Mesothelial cell of epicardium (in vitro differentiated cells): ENCODE measurements around the gene PSORS1C1. TPM values are rescaled to one million over a fixed set of nuclear protein-coding genes. Genes with fewer than 3 reads are reported as not detected.

Source experiments
- DNase-seq, 2 experiments: peaks; one replicate each; pipeline ENCODE4 v3.0.0; 2021; ENCODE audit warnings: low spot score in 2 of 2; ENCODE audit not compliant: unreplicated experiment in 2 of 2
- H3K27ac Mint-ChIP-seq: 2 replicates; pipeline ENCODE4 v1.8.0; 2021; ENCODE audit warnings: mixed read lengths
- H3K27me3 Mint-ChIP-seq: 2 replicates; pipeline ENCODE4 v1.8.0; 2021; ENCODE audit warnings: low read depth, mixed read lengths
- H3K36me3 Mint-ChIP-seq: 2 replicates; pipeline ENCODE4 v1.8.0; 2021; ENCODE audit warnings: mixed read lengths
- H3K4me1 Mint-ChIP-seq: 2 replicates; pipeline ENCODE4 v1.8.0; 2021; ENCODE audit warnings: mixed read lengths
- H3K4me3 Mint-ChIP-seq: 2 replicates; pipeline ENCODE4 v1.8.0; 2021; ENCODE audit warnings: mild to moderate bottlenecking, moderate library complexity, mixed read lengths
- H3K9me3 Mint-ChIP-seq: 2 replicates; pipeline ENCODE4 v1.8.0; 2021; ENCODE audit warnings: mixed read lengths
- total RNA-seq: library from RNA; stranded (reverse); gene quantifications from 3 replicates; pipeline ENCODE4 v1.2.1, GENCODE V29; 2021
- TF ChIP-seq, protein P1 (sequence below): fragments of 200-600 bp; sonication (generic); IDR thresholded peaks from one replicate; pipeline ENCODE4 v1.5.0; 2021; ENCODE audit warnings: antibody characterized with exemption; ENCODE audit not compliant: unreplicated experiment

The PSORS1C1 gene
- total RNA-seq, 1 donor from 2014 or later, result 1.1 TPM

DNA sequence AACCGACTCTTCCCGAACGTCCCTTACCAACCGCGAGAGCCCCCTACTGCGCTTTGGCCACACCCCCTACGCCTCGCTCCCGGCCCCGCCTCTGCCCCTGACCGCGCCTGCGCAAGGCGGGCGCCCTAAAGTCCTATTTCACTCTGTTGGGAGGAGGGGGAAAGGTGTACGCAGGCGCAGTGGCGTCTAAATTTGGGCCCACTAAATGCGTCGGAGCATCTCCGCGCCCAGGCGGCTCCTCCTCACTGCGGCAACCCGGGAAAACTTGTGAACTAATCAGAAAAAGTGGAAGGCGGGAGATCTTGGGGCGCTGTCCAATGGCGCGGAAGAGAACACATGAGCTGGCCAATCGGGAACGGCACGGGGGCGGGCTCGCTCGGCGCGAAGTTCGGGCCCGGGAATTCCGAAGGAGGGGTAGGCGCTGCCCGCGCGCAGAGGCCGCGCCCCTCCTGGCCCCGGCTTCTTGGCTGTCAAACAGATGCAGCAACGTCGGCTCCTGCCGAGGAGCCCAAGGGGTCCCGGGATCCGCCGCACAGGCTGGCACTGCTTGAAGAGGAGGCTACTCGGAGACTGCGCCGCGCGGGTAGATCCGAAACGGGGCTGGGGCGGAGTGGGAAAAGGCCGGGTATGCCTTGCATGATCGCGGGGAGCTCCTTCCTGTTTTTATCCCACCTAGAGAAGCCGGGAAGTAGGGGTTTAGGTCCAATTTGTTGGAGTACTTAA lies 43.7 kb downstream of the PSORS1C1 start, which contains the start of gene TCF19:
TCF19 (plus strand) TSS at position 450 of the 723 bp plus-strand sequence. CDS start 881 bp downstream, outside the sequence.
- H3K27ac Mint-ChIP-seq, result peak within 1 kb of the TSS; percentile 85
- TF ChIP-seq, protein P1, sequence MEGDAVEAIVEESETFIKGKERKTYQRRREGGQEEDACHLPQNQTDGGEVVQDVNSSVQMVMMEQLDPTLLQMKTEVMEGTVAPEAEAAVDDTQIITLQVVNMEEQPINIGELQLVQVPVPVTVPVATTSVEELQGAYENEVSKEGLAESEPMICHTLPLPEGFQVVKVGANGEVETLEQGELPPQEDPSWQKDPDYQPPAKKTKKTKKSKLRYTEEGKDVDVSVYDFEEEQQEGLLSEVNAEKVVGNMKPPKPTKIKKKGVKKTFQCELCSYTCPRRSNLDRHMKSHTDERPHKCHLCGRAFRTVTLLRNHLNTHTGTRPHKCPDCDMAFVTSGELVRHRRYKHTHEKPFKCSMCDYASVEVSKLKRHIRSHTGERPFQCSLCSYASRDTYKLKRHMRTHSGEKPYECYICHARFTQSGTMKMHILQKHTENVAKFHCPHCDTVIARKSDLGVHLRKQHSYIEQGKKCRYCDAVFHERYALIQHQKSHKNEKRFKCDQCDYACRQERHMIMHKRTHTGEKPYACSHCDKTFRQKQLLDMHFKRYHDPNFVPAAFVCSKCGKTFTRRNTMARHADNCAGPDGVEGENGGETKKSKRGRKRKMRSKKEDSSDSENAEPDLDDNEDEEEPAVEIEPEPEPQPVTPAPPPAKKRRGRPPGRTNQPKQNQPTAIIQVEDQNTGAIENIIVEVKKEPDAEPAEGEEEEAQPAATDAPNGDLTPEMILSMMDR, result no peak
- no peaks in the 10 kb centered on the region for H3K27me3 Mint-ChIP-seq
- H3K4me3 Mint-ChIP-seq, result peak within 1 kb of the TSS; percentile 77
- peaks cover 8% of the 10 kb centered on the region for H3K36me3 Mint-ChIP-seq
- H3K4me1 Mint-ChIP-seq, result peaks cover 26% of the 10 kb centered on the region
- DNase-seq, result peak; percentile 99
- no peaks in the 10 kb centered on the region for H3K9me3 Mint-ChIP-seq

DNA sequence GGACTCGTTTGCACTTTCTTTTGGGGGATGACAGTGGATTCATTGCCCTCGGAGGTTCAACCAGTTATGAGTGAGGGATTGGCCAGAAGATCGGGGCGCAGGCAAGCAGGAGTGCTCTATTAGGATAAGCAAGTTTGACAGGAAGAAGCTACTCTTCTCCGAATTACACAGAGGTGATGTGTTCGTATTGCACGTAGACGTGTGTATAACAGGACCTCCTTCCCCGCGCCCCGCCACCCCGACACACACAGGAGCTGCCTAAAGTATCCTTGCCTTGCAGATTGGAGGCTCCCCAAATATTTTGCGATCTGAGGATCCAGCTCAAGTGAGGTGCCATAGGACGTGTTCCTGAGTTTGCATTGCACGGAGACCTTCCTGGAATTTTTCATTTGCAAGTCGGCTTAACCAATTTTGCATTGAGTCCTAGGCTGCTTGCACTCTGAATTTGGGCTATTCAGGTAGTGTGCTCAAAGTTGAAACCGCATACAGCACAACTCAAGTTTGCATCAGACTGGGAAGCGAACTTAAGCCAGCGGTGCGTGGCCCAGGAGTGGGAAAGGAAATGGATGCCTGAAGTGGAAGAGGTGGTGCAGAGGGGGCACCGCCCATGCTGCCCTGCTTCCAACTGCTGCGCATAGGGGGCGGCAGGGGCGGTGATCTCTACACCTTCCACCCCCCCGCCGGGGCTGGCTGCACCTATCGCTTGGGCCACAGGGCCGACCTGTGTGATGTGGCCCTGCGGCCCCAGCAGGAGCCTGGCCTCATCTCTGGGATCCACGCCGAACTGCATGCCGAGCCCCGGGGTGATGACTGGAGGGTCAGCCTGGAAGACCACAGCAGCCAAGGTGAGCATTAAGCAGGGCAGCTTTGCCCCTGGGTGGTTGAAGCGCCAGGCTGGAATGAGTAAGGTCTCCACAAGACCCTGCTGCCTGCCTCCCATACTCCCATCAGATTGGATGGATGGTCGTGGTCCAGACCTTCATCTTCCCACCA lies 44.6 kb downstream of the PSORS1C1 start:
- H3K27ac Mint-ChIP-seq, result peak overlapping the region; percentile 85
- H3K4me1 Mint-ChIP-seq, result peaks cover 26% of the 10 kb centered on the region
- H3K4me3 Mint-ChIP-seq, result peak overlapping the region; percentile 77
- H3K36me3 Mint-ChIP-seq, result peaks cover 8% of the 10 kb centered on the region
- no peaks in the 10 kb centered on the region for H3K27me3 Mint-ChIP-seq
- DNase-seq, result no peak
- no peaks in the 10 kb centered on the region for H3K9me3 Mint-ChIP-seq
- TF ChIP-seq, protein P1, result no peak

GRCh38 chr6:31161216-31162126 lies 46.9 kb downstream of the PSORS1C1 start:
- TF ChIP-seq, protein P1, result no peak
- no peak for DNase-seq
- Mint-ChIP-seq H3K27me3 (no peaks in the 10 kb centered on the region), H3K4me3 (no peak overlapping the region), H3K9me3 (no peaks in the 10 kb centered on the region), H3K36me3 (no peaks in the 10 kb centered on the region), H3K4me1 (peaks cover 26% of the 10 kb centered on the region), H3K27ac (no peak overlapping the region)

- no peaks in the 10 kb centered on the region for H3K9me3 Mint-ChIP-seq
- no peaks in the 10 kb centered on the region for H3K36me3 Mint-ChIP-seq
- H3K4me1 Mint-ChIP-seq, result peaks cover 19% of the 10 kb centered on the region
- TF ChIP-seq, protein P1, result no peak
- peaks cover 5% of the 10 kb centered on the region for H3K27me3 Mint-ChIP-seq
- DNase-seq, result no peak
- no peak overlapping the region for H3K4me3 Mint-ChIP-seq
- H3K27ac Mint-ChIP-seq, result no peak overlapping the region
Observed at GRCh38 chr6:31162463-31163165, 48.0 kb downstream of the PSORS1C1 start.
